Upper lobe of left lung (tissue), 6 donors: ENCODE measurements around the gene ARL3. TPM values are rescaled to one million over a fixed set of nuclear protein-coding genes. Genes with fewer than 3 reads are reported as not detected.

ENCODE experiments used
- ATAC-seq, 2 donors: fragments of 200-7000 bp; cut with Tn5 transposase; one replicate each; pipeline ENCODE4 v1.9.1; 2022; ENCODE audit warnings: mild to moderate bottlenecking in 2 of 2, moderate library complexity in 2 of 2; ENCODE audit not compliant: low FRiP score in 2 of 2
- DNase-seq, 2 donors: peaks; one replicate each; pipeline ENCODE4 v3.0.0-alpha.2; 2019 to 2020
- H3K27ac ChIP-seq, 4 donors: fragments of 200-600 bp; sonication (generic); one replicate each; pipeline ENCODE4 v1.5.1; 2016 to 2019
- H3K27me3 ChIP-seq, 4 donors: fragments of 200-600 bp; sonication (generic); one replicate each; pipeline ENCODE4 v1.5.1; 2017 to 2019
- H3K36me3 ChIP-seq, 4 donors: fragments of 200-600 bp; sonication (generic); one replicate each; pipeline ENCODE4 v1.5.1; 2016 to 2019
- H3K4me1 ChIP-seq, 4 donors: fragments of 200-600 bp; sonication (generic); one replicate each; pipeline ENCODE4 v1.5.1; 2018 to 2019
- H3K4me3 ChIP-seq, 4 donors: fragments of 200-600 bp; sonication (generic); one replicate each; pipeline ENCODE4 v1.5.1; 2017 to 2019; ENCODE audit warnings: mild to moderate bottlenecking in 2 of 4, moderate library complexity in 1 of 4
- H3K9me3 ChIP-seq, 4 donors: fragments of 200-600 bp; sonication (generic); one replicate each; pipeline ENCODE4 v1.5.1; 2018 to 2019
- CTCF ChIP-seq, 6 experiments: fragments of 450-650 bp in 4 of 6; fragments of 200-600 bp in 2 of 6; sonication (generic) in 2 of 6; IDR thresholded peaks; one replicate each; pipeline ENCODE4 v1.5.1; 2016 to 2019; ENCODE audit warnings: antibody characterized with exemption in 6 of 6
- EP300 ChIP-seq, 4 donors: sonication (generic); formaldehyde crosslinking; IDR thresholded peaks; one replicate each; pipeline ENCODE4 v1.5.1; 2017; ENCODE audit warnings: antibody characterized with exemption in 4 of 4, control low read depth in 2 of 4
- POLR2A ChIP-seq, 4 donors: fragments of 450-650 bp; IDR thresholded peaks; one replicate each; pipeline ENCODE4 v1.5.1; 2016 to 2017; ENCODE audit warnings: antibody characterized with exemption in 4 of 4, mild to moderate bottlenecking in 2 of 4
- POLR2AphosphoS5 ChIP-seq, 2 donors: sonication (generic); formaldehyde crosslinking; IDR thresholded peaks; one replicate each; pipeline ENCODE4 v1.5.1; 2017; ENCODE audit warnings: antibody characterized with exemption in 2 of 2
- WGBS, 2 donors: methylation state at CpG; one replicate each; pipeline ENCODE4 v1.1.5; 2017 to 2018; 5-methylcytosine and 5-hydroxymethylcytosine counted together
- total RNA-seq, 6 donors: library from RNA; depleted of rRNA in 4 of 6; stranded (reverse); fragments of >200 nt in 4 of 6; gene quantifications; one replicate each; pipeline versions ENCODE4 v1.1.0 to v1.2.1, GENCODE V29; 2016 to 2021
- donor health status: DM: no; HTN: no; CAD: no; lungs with moderate emphysema.
- donor health status: DM: no; HTN: yes; CAD: no; lungs with severe emphysema.

ARL3 gene
- total RNA-seq, 6 donors from 2014 or later: 4.6 to 7.9 (median 6.4) TPM

GRCh38 chr10:102710609-102711008 lies 3.6 kb downstream of the ARL3 start:
- H3K27ac ChIP-seq: no peak overlapping the region
- DNase-seq (no peak), ATAC-seq (no peak)
- no peaks in the 10 kb centered on the region for H3K9me3 ChIP-seq
- no peak overlapping the region for H3K4me3 ChIP-seq
- H3K36me3 ChIP-seq: no peaks in the 10 kb centered on the region
- peaks cover 6 to 17% (median 9%) of the 10 kb centered on the region in 4 donors for H3K4me1 ChIP-seq
- TF ChIP-seq POLR2A (IDR thresholded peaks at IDR 0.05) (no peak), EP300 (IDR thresholded peaks at IDR 0.05) (no peak)
- 51 to 66% methylated on average over 4 of the region's 4 CpGs for WGBS, 2 donors
- no peaks in the 10 kb centered on the region for H3K27me3 ChIP-seq

DNA sequence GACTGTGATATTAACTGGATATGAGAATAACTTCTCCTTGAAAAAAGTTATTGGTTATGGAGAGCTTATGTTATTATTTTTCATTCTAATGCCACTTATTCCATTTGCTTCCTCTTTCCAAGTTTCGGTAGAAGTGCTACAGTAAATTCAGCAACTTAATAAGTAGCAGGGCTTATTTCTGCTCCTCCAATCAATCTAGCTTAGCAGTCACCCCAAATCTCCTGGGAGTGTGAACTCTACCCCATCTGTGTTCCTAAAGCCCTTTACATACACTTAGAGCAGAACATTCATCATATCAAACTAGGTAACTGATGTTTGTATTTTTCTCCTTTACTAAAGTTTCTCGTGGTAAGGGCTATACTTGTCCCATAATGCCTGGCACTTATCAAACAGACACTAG lies 8.7 kb downstream of the ARL3 start:
- H3K36me3 ChIP-seq: peaks cover 0 to 3% (median 0%) of the 10 kb centered on the region in 4 donors
- no peak overlapping the region for H3K27ac ChIP-seq
- ATAC-seq (no peak), DNase-seq (no peak)
- H3K4me3 ChIP-seq: no peak overlapping the region
- 55 to 65% methylated on average over 2 of the region's 2 CpGs for WGBS, 2 donors
- no peaks in the 10 kb centered on the region for H3K9me3 ChIP-seq
- H3K4me1 ChIP-seq: no peaks in the 10 kb centered on the region
- TF ChIP-seq POLR2AphosphoS5 (IDR thresholded peaks at IDR 0.05): no peak
- TF ChIP-seq CTCF (IDR thresholded peaks at IDR 0.05): no peak
- no peak for TF ChIP-seq EP300 (IDR thresholded peaks at IDR 0.05)
- no peak for TF ChIP-seq POLR2A (IDR thresholded peaks at IDR 0.05)
- H3K27me3 ChIP-seq: no peaks in the 10 kb centered on the region

- no peak for DNase-seq
- H3K4me1 ChIP-seq: no peaks in the 10 kb centered on the region
- no peaks in the 10 kb centered on the region for H3K27me3 ChIP-seq
- H3K27ac ChIP-seq: no peak overlapping the region
- ATAC-seq: no peak
- H3K9me3 ChIP-seq: no peaks in the 10 kb centered on the region
- TF ChIP-seq POLR2A (IDR thresholded peaks at IDR 0.05) (no peak), CTCF (IDR thresholded peaks at IDR 0.05) (no peak), EP300 (IDR thresholded peaks at IDR 0.05) (no peak), POLR2AphosphoS5 (IDR thresholded peaks at IDR 0.05) (no peak)
- 80 to 83% methylated on average over 6 of the region's 6 CpGs for WGBS, 2 donors
- no peak overlapping the region for H3K4me3 ChIP-seq
- H3K36me3 ChIP-seq: peaks cover 0 to 3% (median 0%) of the 10 kb centered on the region in 4 donors
Observed at GRCh38 chr10:102704915-102705314, 9.3 kb downstream of the ARL3 start.

DNA sequence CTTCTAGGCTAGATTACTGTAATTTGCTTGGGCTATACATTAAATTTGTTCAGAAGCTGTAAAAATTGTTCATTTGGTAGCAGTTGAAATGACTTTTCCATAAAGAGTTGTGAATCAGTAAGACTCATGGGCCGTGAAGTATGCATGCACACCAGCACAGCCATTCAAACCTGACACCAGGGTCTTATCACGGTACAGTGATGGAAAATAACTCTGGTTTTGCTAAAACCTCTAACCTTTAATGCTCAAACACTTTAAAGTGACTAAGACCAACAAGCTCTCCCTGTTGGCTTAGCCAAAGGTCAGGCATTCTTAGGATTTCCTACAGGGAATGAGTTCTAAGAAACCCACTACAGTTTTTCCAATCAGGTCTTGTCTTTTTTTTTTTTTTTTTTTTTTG lies 11.5 kb downstream of the ARL3 start:
- Histone ChIP-seq H3K27me3 (no peaks in the 10 kb centered on the region), H3K36me3 (peaks cover 0 to 15% (median 13%) of the 10 kb centered on the region in 4 donors), H3K27ac (no peak overlapping the region), H3K4me3 (no peak overlapping the region), H3K9me3 (no peaks in the 10 kb centered on the region), H3K4me1 (no peaks in the 10 kb centered on the region)
- TF ChIP-seq EP300 (IDR thresholded peaks at IDR 0.05) (no peak), POLR2AphosphoS5 (IDR thresholded peaks at IDR 0.05) (no peak), CTCF (IDR thresholded peaks at IDR 0.05) (no peak), POLR2A (IDR thresholded peaks at IDR 0.05) (no peak)
- ATAC-seq: no peak
- no peak for DNase-seq
- WGBS, 2 donors: 83 to 90% methylated on average over 2 of the region's 2 CpGs

GRCh38 chr10:102701796-102702195 lies 12.4 kb downstream of the ARL3 start:
- Histone ChIP-seq H3K27me3 (no peaks in the 10 kb centered on the region), H3K9me3 (no peaks in the 10 kb centered on the region), H3K4me3 (no peak overlapping the region), H3K4me1 (no peaks in the 10 kb centered on the region), H3K36me3 (peaks cover 0 to 20% (median 15%) of the 10 kb centered on the region in 4 donors), H3K27ac (no peak overlapping the region)
- 96 to 100% methylated on average over 3 of the region's 3 CpGs for WGBS, 2 donors
- ATAC-seq (no peak), DNase-seq (no peak)
- no peak for TF ChIP-seq CTCF (IDR thresholded peaks at IDR 0.05)
